ACC112 (cell line): Measurements from ENCODE around the gene ALDH2.
"Not testable (repeated sequence)": the region's sequence is repeated elsewhere in the genome, so short reads cannot be mapped to it uniquely, and the experiment has no call there.

Experiments used
- H2AFZ ChIP-seq: fragments of 200-600 bp; sonication (generic); one replicate; pipeline ENCODE4 v1.6.0; 2017; ENCODE audit warnings: antibody characterized with exemption, low read length; ENCODE audit not compliant: unreplicated experiment
- H3K27ac ChIP-seq: fragments of 200-600 bp; sonication (generic); 2 replicates; pipeline ENCODE4 v1.5.1; 2014; ENCODE audit warnings: low read depth, mild to moderate bottlenecking, antibody characterized with exemption, low read length, moderate library complexity
- H3K27me3 ChIP-seq: fragments of 200-600 bp; sonication (generic); 2 replicates; pipeline ENCODE4 v1.6.1; 2014; ENCODE audit warnings: mild to moderate bottlenecking, antibody characterized with exemption, low read length, moderate library complexity, mixed read lengths; ENCODE audit not compliant: insufficient read depth
- H3K36me3 ChIP-seq: fragments of 200-600 bp; sonication (generic); 2 replicates; pipeline ENCODE4 v1.6.1; 2016; ENCODE audit warnings: mild to moderate bottlenecking, antibody characterized with exemption, low read length, moderate library complexity, mixed read lengths; ENCODE audit not compliant: insufficient read depth
- H3K4me1 ChIP-seq: fragments of 200-600 bp; sonication (generic); one replicate; pipeline ENCODE4 v1.6.1; 2016; ENCODE audit warnings: low read length, mixed read lengths; ENCODE audit not compliant: insufficient read depth, unreplicated experiment, control insufficient read depth
- H3K4me3 ChIP-seq: fragments of 200-600 bp; sonication (generic); 2 replicates; pipeline ENCODE4 v1.5.1; 2014; ENCODE audit warnings: mild to moderate bottlenecking, low read depth, low read length
- H3K79me2 ChIP-seq: fragments of 200-600 bp; sonication (generic); one replicate; pipeline ENCODE4 v1.6.0; 2016; ENCODE audit warnings: low read length; ENCODE audit not compliant: control insufficient read depth, unreplicated experiment, insufficient read depth

ALDH2 gene

GRCh38 chr12:111812881-111813741 is 46.4 kb downstream of the ALDH2 start:
- H3K79me2 ChIP-seq: no peaks in the 10 kb centered on the region
- no peak overlapping the region for H3K4me3 ChIP-seq
- peaks cover 6% of the 10 kb centered on the region for H3K27me3 ChIP-seq
- H3K4me1 ChIP-seq: no peaks in the 10 kb centered on the region
- H3K27ac ChIP-seq: no peak overlapping the region
- H3K36me3 ChIP-seq: no peaks in the 10 kb centered on the region
- no peak overlapping the region for H2AFZ ChIP-seq

GRCh38 chr12:111816065-111816615 is 49.4 kb downstream of the ALDH2 start:
- H3K27ac ChIP-seq: no peak overlapping the region
- no peak overlapping the region for H2AFZ ChIP-seq
- H3K36me3 ChIP-seq: no peaks in the 10 kb centered on the region
- H3K27me3 ChIP-seq: peaks cover 26% of the 10 kb centered on the region
- no peaks in the 10 kb centered on the region for H3K79me2 ChIP-seq
- no peaks in the 10 kb centered on the region for H3K4me1 ChIP-seq
- H3K4me3 ChIP-seq: no peak overlapping the region

- H3K27ac ChIP-seq, H3K36me3 ChIP-seq: not testable (repeated sequence)
These were observed 50.2 kb downstream of the ALDH2 start for GRCh38 chr12:111816898-111817297.

GRCh38 chr12:111818340-111818739 is 51.6 kb downstream of the ALDH2 start:
- H3K4me1 ChIP-seq: no peaks in the 10 kb centered on the region
- no peak overlapping the region for H3K4me3 ChIP-seq

More at GRCh38 chr12:111816898-111817297, 50.2 kb downstream of the ALDH2 start:
- H3K27me3 ChIP-seq: peaks cover 33% of the 10 kb centered on the region
- not testable (repeated sequence) for H3K79me2 ChIP-seq, H3K4me1 ChIP-seq, H3K4me3 ChIP-seq, H2AFZ ChIP-seq

GRCh38 chr12:111819191-111820158 is 52.7 kb downstream of the ALDH2 start:
- no peak overlapping the region for H2AFZ ChIP-seq
- H3K36me3 ChIP-seq: no peaks in the 10 kb centered on the region
- H3K27me3 ChIP-seq: peaks cover 54% of the 10 kb centered on the region
- no peaks in the 10 kb centered on the region for H3K79me2 ChIP-seq
- H3K4me1 ChIP-seq: no peaks in the 10 kb centered on the region
- H3K4me3 ChIP-seq: no peak overlapping the region
- no peak overlapping the region for H3K27ac ChIP-seq

More at GRCh38 chr12:111818340-111818739, 51.6 kb downstream of the ALDH2 start:
- Histone ChIP-seq H2AFZ (no peak overlapping the region), H3K36me3 (no peaks in the 10 kb centered on the region), H3K27ac (no peak overlapping the region), H3K79me2 (no peaks in the 10 kb centered on the region), H3K27me3 (peaks cover 46% of the 10 kb centered on the region)

- H3K79me2 ChIP-seq, H2AFZ ChIP-seq, H3K4me3 ChIP-seq, H3K27ac ChIP-seq, H3K4me1 ChIP-seq, H3K36me3 ChIP-seq: not testable (repeated sequence)
- peaks cover 54% of the 10 kb centered on the region for H3K27me3 ChIP-seq
These were observed 54.1 kb downstream of the ALDH2 start for GRCh38 chr12:111820828-111821227.

GRCh38 chr12:111822886-111823285 is 56.2 kb downstream of the ALDH2 start:
- Histone ChIP-seq H3K79me2 (no peaks in the 10 kb centered on the region), H3K4me1 (no peaks in the 10 kb centered on the region), H3K27me3 (peaks cover 49% of the 10 kb centered on the region), H3K27ac (no peak overlapping the region), H3K4me3 (no peak overlapping the region), H3K36me3 (no peaks in the 10 kb centered on the region), H2AFZ (no peak overlapping the region)

GRCh38 chr12:111823891-111824290 is 57.2 kb downstream of the ALDH2 start:
- H3K27me3 ChIP-seq: peaks cover 43% of the 10 kb centered on the region
- no peaks in the 10 kb centered on the region for H3K36me3 ChIP-seq
- no peaks in the 10 kb centered on the region for H3K4me1 ChIP-seq
- no peak overlapping the region for H3K27ac ChIP-seq
- H3K4me3 ChIP-seq: no peak overlapping the region
- no peak overlapping the region for H2AFZ ChIP-seq
- H3K79me2 ChIP-seq: no peaks in the 10 kb centered on the region

GRCh38 chr12:111824312-111824711 is 57.6 kb downstream of the ALDH2 start:
- not testable (repeated sequence) for H3K4me1 ChIP-seq, H2AFZ ChIP-seq, H3K4me3 ChIP-seq, H3K79me2 ChIP-seq, H3K36me3 ChIP-seq, H3K27ac ChIP-seq
- peaks cover 39% of the 10 kb centered on the region for H3K27me3 ChIP-seq

GRCh38 chr12:111825509-111825908 is 58.8 kb downstream of the ALDH2 start:
- Histone ChIP-seq H3K27me3 (peaks cover 29% of the 10 kb centered on the region), H2AFZ (no peak overlapping the region), H3K4me1 (no peaks in the 10 kb centered on the region), H3K79me2 (no peaks in the 10 kb centered on the region), H3K36me3 (no peaks in the 10 kb centered on the region), H3K27ac (no peak overlapping the region), H3K4me3 (no peak overlapping the region)
